ENCODE data around the gene MRPS31.
"Not testable (repeated sequence)": the region's sequence is repeated elsewhere in the genome, so short reads cannot be mapped to it uniquely, and the experiment has no call there.

MRPS31 gene

GRCh38 chr13:40790154-40790616 lies 19.2 kb upstream of the MRPS31 start:
- in situ Hi-C loops (cut with HindIII; ENCODE audit: low sequenced_read_pairs), result no loop called here

- in situ Hi-C loops (cut with HindIII; ENCODE audit: low sequenced_read_pairs), result no loop called here
Observed at GRCh38 chr13:40789275-40790153, 18.5 kb upstream of the MRPS31 start, which contains the start of gene SLC25A15. Gene SLC25A15 (plus strand): TSS chr13:40789611. CDS start chr13:40793227, 3,616 bp downstream.

- in situ Hi-C loops (cut with HindIII; ENCODE audit: low sequenced_read_pairs), result not testable (repeated sequence)
Observed at GRCh38 chr13:40788540-40789274, 17.7 kb upstream of the MRPS31 start.

GRCh38 chr13:40787062-40787461 lies 16.1 kb upstream of the MRPS31 start:
- in situ Hi-C loops (cut with HindIII; ENCODE audit: low sequenced_read_pairs), result no loop called here

GRCh38 chr13:40786568-40786996 lies 15.6 kb upstream of the MRPS31 start:
- in situ Hi-C loops (cut with HindIII; ENCODE audit: low sequenced_read_pairs), result no loop called here

- in situ Hi-C loops (cut with HindIII; ENCODE audit: low sequenced_read_pairs), result no loop called here
Observed at GRCh38 chr13:40784540-40784939, 13.6 kb upstream of the MRPS31 start.

- in situ Hi-C loops (cut with HindIII; ENCODE audit: low sequenced_read_pairs), result not testable (repeated sequence)
Observed at GRCh38 chr13:40782971-40783370, 12.0 kb upstream of the MRPS31 start.

- in situ Hi-C loops (cut with HindIII; ENCODE audit: low sequenced_read_pairs), result no loop called here
Observed at GRCh38 chr13:40781717-40782116, 10.7 kb upstream of the MRPS31 start.

- in situ Hi-C loops (cut with HindIII; ENCODE audit: low sequenced_read_pairs), result no loop called here
Observed at GRCh38 chr13:40780822-40781401, 9.9 kb upstream of the MRPS31 start.

GRCh38 chr13:40779796-40780285 lies 8.9 kb upstream of the MRPS31 start:
- in situ Hi-C loops (cut with HindIII; ENCODE audit: low sequenced_read_pairs), result no loop called here

- in situ Hi-C loops (cut with HindIII; ENCODE audit: low sequenced_read_pairs), result no loop called here
Observed at GRCh38 chr13:40779049-40779448, 8.1 kb upstream of the MRPS31 start.

- in situ Hi-C loops (cut with HindIII; ENCODE audit: low sequenced_read_pairs), result no loop called here
Observed at GRCh38 chr13:40777809-40778175, 6.8 kb upstream of the MRPS31 start.

- in situ Hi-C loops (cut with HindIII; ENCODE audit: low sequenced_read_pairs), result no loop called here
Observed at GRCh38 chr13:40777166-40777808, 6.3 kb upstream of the MRPS31 start.

- in situ Hi-C loops (cut with HindIII; ENCODE audit: low sequenced_read_pairs), result no loop called here
Observed at GRCh38 chr13:40776681-40777165, 5.7 kb upstream of the MRPS31 start.

- in situ Hi-C loops (cut with HindIII; ENCODE audit: low sequenced_read_pairs), result no loop called here
Observed at GRCh38 chr13:40776232-40776631, 5.2 kb upstream of the MRPS31 start.

- in situ Hi-C loops (cut with HindIII; ENCODE audit: low sequenced_read_pairs), result no loop called here
Observed at GRCh38 chr13:40774672-40775071, 3.7 kb upstream of the MRPS31 start.

GRCh38 chr13:40772765-40773473 lies 1.9 kb upstream of the MRPS31 start:
- in situ Hi-C loops (cut with HindIII; ENCODE audit: low sequenced_read_pairs), result no loop called here

- in situ Hi-C loops (cut with HindIII; ENCODE audit: low sequenced_read_pairs), result no loop called here
Observed at GRCh38 chr13:40770609-40770933, 419 bp downstream of the MRPS31 start.

GRCh38 chr13:40769970-40770369 lies 1.0 kb downstream of the MRPS31 start:
- in situ Hi-C loops (cut with HindIII; ENCODE audit: low sequenced_read_pairs), result no loop called here

- in situ Hi-C loops (cut with HindIII; ENCODE audit: low sequenced_read_pairs), result no loop called here
Observed at GRCh38 chr13:40765602-40766001, 5.4 kb downstream of the MRPS31 start.
